GM10266 (cell line): ENCODE measurements around the gene CHRNB4.

Source experiments
- DNase-seq: peaks from one replicate; pipeline ENCODE4 v3.0.0; 2012; ENCODE audit errors: extremely low spot score
- CTCF ChIP-seq: IDR thresholded peaks from 2 replicates; pipeline ENCODE4 v1.5.1; 2012; ENCODE audit warnings: mild to moderate bottlenecking, low read depth; ENCODE audit not compliant: control insufficient read depth, insufficient read depth; ENCODE audit errors: missing control alignments

The CHRNB4 gene

GRCh38 chr15:78682004-78682651 is 41.1 kb upstream of the CHRNB4 start:
- DNase-seq = no peak

GRCh38 chr15:78681281-78682003 is 40.4 kb upstream of the CHRNB4 start:
- DNase-seq = no peak
- no peak for TF ChIP-seq CTCF

More at GRCh38 chr15:78682004-78682651, 41.1 kb upstream of the CHRNB4 start:
- no peak for TF ChIP-seq CTCF

GRCh38 chr15:78680431-78681075 is 39.5 kb upstream of the CHRNB4 start:
- TF ChIP-seq CTCF = no peak
- no peak for DNase-seq

GRCh38 chr15:78679089-78679511 is 38.1 kb upstream of the CHRNB4 start:
- no peak for TF ChIP-seq CTCF
- no peak for DNase-seq

- no peak for DNase-seq
- no peak for TF ChIP-seq CTCF
These were observed 35.6 kb upstream of the CHRNB4 start for GRCh38 chr15:78676424-78677110.

GRCh38 chr15:78675617-78676360 is 34.8 kb upstream of the CHRNB4 start:
- TF ChIP-seq CTCF = no peak
- DNase-seq = no peak
